EH (cell line): ENCODE measurements around the gene RAPSN.

Experiments
- DNase-seq: peaks from one replicate; pipeline ENCODE4 v3.0.0-alpha.2; 2015; ENCODE audit warnings: low read depth

Gene RAPSN

DNA sequence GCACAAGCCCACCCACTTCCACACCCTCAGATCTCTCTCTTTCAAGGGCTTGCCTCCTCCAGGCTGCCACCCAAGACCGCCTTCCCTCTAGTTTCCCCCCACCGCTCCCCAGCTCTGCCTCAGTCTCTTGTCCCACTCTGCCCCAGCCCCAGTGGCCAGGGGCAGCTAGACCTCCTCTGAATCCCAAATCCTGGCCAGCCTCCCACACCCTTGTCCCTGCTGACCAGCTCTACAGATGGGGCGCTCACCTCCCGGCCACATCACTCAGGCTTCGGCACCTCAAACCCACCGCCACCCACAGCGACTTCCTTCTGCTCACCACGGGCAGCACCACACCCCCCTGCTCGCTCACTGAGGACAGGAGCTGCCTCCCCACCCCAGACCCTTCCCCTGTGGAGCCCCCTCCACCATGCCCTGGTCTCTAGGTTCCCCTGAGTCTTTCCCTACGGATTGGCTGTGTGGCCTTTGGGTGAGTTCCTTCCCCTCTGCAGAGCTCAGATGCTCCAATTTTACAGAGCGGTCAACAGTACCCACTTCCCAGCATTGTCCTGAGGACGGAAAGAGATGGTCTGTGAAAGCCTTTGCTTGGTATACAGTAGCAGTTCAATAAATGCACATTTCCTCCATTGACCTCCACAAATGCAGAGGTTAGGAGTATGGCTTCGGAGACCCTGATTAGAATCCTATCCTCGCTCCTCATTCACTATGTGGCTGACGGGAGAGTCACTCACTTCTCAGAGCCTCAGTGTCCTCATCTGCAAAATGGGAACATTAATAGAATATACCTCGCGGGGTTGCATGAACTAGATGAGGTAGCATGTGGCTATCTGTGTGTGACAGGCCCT lies 59.1 kb downstream of the RAPSN start:
- DNase-seq: no peak

DNA sequence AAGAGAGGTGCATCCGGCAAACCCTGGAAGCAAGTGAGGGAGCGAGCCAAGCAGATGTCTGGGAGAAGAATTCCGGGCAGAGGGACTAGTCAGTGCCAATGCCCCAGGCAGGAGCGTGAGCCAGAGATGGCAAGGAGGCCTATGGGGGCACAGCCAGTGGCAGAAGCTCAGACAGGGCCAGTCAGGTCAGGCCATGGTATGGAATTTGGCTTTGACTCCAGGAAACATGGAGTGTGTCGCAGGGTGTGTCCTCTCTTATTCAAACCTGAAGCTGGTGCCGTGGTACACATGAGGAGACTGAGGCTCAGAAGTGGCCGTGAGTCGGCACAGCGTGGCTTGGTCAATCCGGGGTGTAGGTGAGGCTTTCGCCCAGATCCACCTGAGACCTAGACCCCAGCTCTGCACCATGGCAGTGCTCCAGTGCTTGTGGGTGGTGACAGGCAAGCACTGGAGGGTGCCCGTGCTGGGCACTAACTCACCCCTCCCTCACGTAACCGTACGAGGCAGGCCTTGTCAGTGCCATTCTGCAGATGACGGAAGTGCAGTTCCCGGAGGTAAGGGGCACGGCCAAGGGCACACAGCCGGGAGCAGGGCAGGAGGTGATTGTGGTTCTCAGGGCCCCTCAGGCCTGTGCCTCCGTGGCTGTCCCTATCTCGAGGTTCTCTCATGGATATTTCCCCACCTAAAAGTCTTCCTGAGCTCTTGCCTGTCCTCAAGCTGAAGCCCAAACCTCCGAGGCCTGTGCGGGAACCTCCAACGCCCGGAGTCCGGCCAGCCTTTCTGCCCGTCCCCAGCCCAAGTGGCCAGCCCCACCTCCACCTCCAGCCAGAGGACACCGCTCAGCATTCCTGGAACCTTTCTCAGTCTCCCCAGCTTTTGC lies 60.0 kb downstream of the RAPSN start:
- no peak for DNase-seq

DNA sequence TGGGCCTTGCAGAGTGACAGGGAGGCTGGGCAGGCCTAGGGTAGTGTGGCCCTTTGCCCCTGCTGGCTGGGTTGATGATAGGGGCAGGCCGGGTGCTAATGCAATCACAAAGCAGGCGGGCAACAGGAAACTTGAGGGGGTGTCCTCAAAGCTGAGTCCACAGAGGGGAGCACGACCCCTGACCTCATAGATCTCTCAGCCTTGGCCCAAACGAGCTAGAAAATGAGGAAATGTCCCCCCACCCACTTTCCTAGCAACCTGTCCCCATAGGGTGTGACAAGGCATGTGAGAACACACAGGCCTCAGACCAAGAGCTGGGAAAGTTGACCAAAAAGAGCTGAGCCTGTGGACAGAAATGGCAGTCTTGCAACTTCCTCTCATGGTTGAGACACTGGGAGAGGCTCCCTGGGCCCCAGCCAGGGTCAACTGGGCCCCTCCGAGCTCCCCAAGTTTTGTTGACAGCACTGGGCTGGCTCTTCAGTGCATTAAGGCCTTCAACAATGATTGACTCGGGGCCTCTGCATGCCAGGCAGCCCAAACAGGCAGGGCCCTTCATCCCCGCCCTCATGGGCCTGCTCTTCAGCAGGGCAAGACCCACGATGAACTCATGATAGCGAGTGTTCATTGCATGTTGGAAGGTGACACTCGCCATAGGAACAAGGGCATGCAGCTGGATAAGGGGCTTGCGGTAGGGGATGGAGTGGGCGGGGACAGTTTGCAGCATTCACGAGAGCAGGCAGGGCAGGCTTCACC lies 60.8 kb downstream of the RAPSN start:
- DNase-seq: no peak
